GM12865 (cell line): Measurements from ENCODE around the gene ZBTB16.

Experiments
- DNase-seq: peaks from one replicate; pipeline ENCODE4 v3.0.0; 2010; ENCODE audit warnings: low read depth
- H3K4me3 ChIP-seq: 2 replicates; pipeline ENCODE4 v1.5.1; 2011; ENCODE audit warnings: mild to moderate bottlenecking, low read depth, low read length, control low read depth
- CTCF ChIP-seq: IDR thresholded peaks from 2 replicates; pipeline ENCODE4 v1.5.1; 2011; ENCODE audit warnings: low read length, control low read depth, low read depth, inconsistent platforms; ENCODE audit not compliant: insufficient read depth; ENCODE audit errors: missing control alignments

Gene ZBTB16

GRCh38 chr11:114081641-114082414 is 22.3 kb downstream of the ZBTB16 start:
- no peak for DNase-seq
- no peak overlapping the region for H3K4me3 ChIP-seq
- TF ChIP-seq CTCF, result no peak

DNA sequence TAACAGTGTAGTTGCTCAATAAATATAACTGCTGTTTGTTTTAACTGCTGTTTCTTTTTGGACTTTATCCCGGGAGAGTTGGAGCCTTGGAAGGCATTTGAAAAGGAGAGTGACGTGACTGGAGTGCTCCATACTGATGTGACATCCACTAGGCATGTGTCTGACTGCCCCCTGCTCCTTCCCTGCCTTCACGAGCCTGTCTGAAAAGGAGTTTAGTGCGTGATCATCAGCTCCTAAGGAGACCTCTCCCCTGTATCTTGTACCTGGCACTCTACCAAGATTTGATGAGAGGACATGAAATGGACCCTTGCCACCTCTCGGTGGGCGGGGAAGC is 22.9 kb downstream of the ZBTB16 start:
- H3K4me3 ChIP-seq, result no peak overlapping the region
- no peak for DNase-seq
- TF ChIP-seq CTCF, result no peak

GRCh38 chr11:114082767-114083181 is 23.3 kb downstream of the ZBTB16 start:
- DNase-seq, result no peak
- no peak for TF ChIP-seq CTCF
- H3K4me3 ChIP-seq, result no peak overlapping the region

- TF ChIP-seq CTCF, result no peak
- no peak for DNase-seq
- H3K4me3 ChIP-seq, result no peak overlapping the region
Observed at GRCh38 chr11:114083391-114084252, 24.1 kb downstream of the ZBTB16 start.

DNA sequence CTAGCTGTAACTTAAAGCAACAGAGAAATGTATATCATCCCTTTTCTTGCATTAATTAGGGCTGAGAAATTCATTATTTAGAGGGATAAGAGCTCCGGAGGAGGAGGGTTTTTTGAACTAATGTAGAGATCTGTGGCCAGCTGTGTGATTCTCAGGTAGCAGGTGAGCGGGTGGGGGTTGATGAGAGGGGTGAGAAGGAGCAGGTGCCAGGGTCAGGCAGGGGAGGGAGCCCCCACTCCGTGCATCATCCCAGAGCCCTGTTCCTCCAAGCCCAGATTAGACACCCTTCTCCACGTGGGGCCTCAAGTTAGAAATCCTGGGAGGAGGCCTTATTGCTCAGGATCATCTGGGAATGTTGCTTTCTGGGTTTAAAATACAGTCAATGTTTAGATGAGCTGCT is 24.9 kb downstream of the ZBTB16 start:
- no peak for TF ChIP-seq CTCF
- no peak for DNase-seq
- no peak overlapping the region for H3K4me3 ChIP-seq

DNA sequence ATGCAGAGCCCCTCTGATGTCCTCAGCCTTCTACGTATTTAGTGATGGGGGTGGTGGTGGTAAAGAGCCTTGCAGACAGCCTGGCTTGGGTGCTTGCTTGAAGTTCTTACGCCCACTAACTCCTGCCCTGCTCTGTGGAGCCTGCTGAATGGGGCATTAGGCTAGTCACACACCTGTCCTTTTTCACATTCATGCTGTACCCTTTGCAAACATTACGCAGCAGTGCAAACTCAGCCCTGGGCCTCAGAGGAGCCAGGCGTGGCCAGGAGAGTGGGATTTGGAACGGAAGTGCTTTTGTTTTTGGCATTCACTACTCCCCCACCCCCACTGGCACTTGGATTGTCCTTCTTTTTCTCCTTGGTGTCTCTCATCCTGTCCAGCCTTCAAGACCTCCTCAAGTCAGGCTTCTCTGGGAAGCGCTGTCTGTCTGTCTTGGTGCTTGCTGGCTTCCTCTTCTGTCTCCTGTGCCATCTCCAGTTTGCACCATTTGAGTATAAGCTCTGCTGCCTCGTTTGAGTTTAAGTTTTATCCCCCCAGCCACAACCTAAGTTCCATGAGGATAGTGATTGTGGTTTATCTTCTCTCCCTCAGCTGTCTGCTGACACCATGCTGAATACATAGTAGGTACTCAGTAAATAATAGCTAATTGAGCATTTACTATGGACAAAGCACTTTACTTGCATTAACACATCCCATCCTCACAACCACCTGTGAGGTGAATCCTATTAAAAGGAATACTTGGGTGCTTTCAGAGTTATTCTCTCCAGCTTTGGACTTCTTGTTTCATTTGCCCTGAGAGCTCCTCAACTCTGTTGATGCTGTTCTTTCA is 26.7 kb downstream of the ZBTB16 start:
- H3K4me3 ChIP-seq, result no peak overlapping the region
- DNase-seq, result no peak
- no peak for TF ChIP-seq CTCF
